ENCODE data around the gene FUT7. TPM values are rescaled to one million over a fixed set of nuclear protein-coding genes. Genes with fewer than 3 reads are reported as not detected.
"Not testable (repeated sequence)": the region's sequence is repeated elsewhere in the genome, so short reads cannot be mapped to it uniquely, and the experiment has no call there.

Gene FUT7
- total RNA-seq, 1 donor from 2014 or later, result 0.18 TPM

- intact Hi-C loops (cut with DNase I), result loop anchor here (5.0 kb wide), 1 partner anchor 90 kb away; the partner anchor contains the start of gene C8G
- ATAC-seq, result no peak
Observed at GRCh38 chr9:137037483-137037882, 5.6 kb upstream of the FUT7 start.

GRCh38 chr9:137037035-137037434, 5.1 kb upstream of the FUT7 start:
- intact Hi-C loops (cut with DNase I), result loop anchor here (5.0 kb wide), 1 partner anchor 90 kb away; the partner anchor contains the start of gene C8G
- no peak for DNase-seq (ENCODE audit: low spot score)
- ATAC-seq, result no peak

More at GRCh38 chr9:137037483-137037882, 5.6 kb upstream of the FUT7 start:
- no peak for DNase-seq (ENCODE audit: low spot score)

- DNase-seq (ENCODE audit: low spot score), result no peak
- intact Hi-C loops (cut with DNase I), result loop anchor here (5.0 kb wide), 1 partner anchor 89 kb away; the partner anchor contains the start of gene C8G
- ATAC-seq, result no peak
Observed at GRCh38 chr9:137035937-137036336, 4.0 kb upstream of the FUT7 start.

GRCh38 chr9:137035507-137035834, 3.6 kb upstream of the FUT7 start:
- intact Hi-C loops (cut with DNase I), result loop anchor here (5.0 kb wide), 1 partner anchor 88 kb away; the partner anchor contains the start of gene C8G
- ATAC-seq (peak; percentile 1), DNase-seq (ENCODE audit: low spot score) (no peak)

GRCh38 chr9:137034709-137035506, 3.0 kb upstream of the FUT7 start:
- peak; percentile 90 for DNase-seq (ENCODE audit: low spot score)
- ATAC-seq, result peak; percentile 81
- intact Hi-C loops (cut with DNase I), result loop anchor here (5.0 kb wide), 2 partner anchors 88 to 238 kb away; partner anchors contain the start of genes C8G and CCDC183

GRCh38 chr9:137034039-137034708, 2.3 kb upstream of the FUT7 start:
- no peak for ATAC-seq
- intact Hi-C loops (cut with DNase I), result loop anchor here (5.0 kb wide), 1 partner anchor 237 kb away; the partner anchor contains the start of gene CCDC183
- DNase-seq (ENCODE audit: low spot score), result no peak

GRCh38 chr9:137033481-137033880, 1.6 kb upstream of the FUT7 start:
- not testable (repeated sequence) for ATAC-seq; DNase-seq (ENCODE audit: low spot score)
- intact Hi-C loops (cut with DNase I), result loop anchor here (5.0 kb wide), 1 partner anchor 236 kb away; the partner anchor contains the start of gene CCDC183

GRCh38 chr9:137032858-137033257, 970 bp upstream of the FUT7 start:
- intact Hi-C loops (cut with DNase I), result loop anchor here (5.0 kb wide), 1 partner anchor 236 kb away; the partner anchor contains the start of gene CCDC183
- DNase-seq (ENCODE audit: low spot score) (no peak), ATAC-seq (peak; percentile 33)

- ATAC-seq (no peak), DNase-seq (ENCODE audit: low spot score) (no peak)
- intact Hi-C loops (cut with DNase I), result loop anchor here (5.0 kb wide), 1 partner anchor 234 kb away; the partner anchor contains the start of gene CCDC183
Observed at GRCh38 chr9:137030538-137031527, 1.1 kb downstream of the FUT7 start.

- intact Hi-C loops (cut with DNase I), result loop anchor here (5.0 kb wide), 1 partner anchor 233 kb away; the partner anchor contains the start of gene CCDC183
- DNase-seq (ENCODE audit: low spot score) (no peak), ATAC-seq (no peak)
Observed at GRCh38 chr9:137030006-137030405, 1.9 kb downstream of the FUT7 start.

GRCh38 chr9:137029058-137029936, 2.6 kb downstream of the FUT7 start:
- intact Hi-C loops (cut with DNase I), result loop anchor here (10.0 kb wide), 1 partner anchor 184 kb away; the partner anchor contains the start of genes AJM1 and PHPT1
- ATAC-seq (peak; percentile 65), DNase-seq (ENCODE audit: low spot score) (peak; percentile 89)

GRCh38 chr9:137028263-137029057, 3.4 kb downstream of the FUT7 start:
- intact Hi-C loops (cut with DNase I), result loop anchor here (10.0 kb wide), 1 partner anchor 184 kb away; the partner anchor contains the start of genes AJM1 and PHPT1
- DNase-seq (ENCODE audit: low spot score), result peak; percentile 78
- peak; percentile 27 for ATAC-seq

GRCh38 chr9:137027369-137028262, 4.3 kb downstream of the FUT7 start, which contains the start of gene ABCA2:
Gene ABCA2, minus strand, starts transcription at chr9:137028237. Its CDS starts 97 bp downstream, at chr9:137028140.
- DNase-seq (ENCODE audit: low spot score) (no peak), ATAC-seq (no peak)
- intact Hi-C loops (cut with DNase I), result loop anchor here (10.0 kb wide), 1 partner anchor 183 kb away; the partner anchor contains the start of genes AJM1 and PHPT1

- no peak for ATAC-seq
- intact Hi-C loops (cut with DNase I), result loop anchor here (10.0 kb wide), 1 partner anchor 182 kb away; the partner anchor contains the start of genes AJM1 and PHPT1
Observed at GRCh38 chr9:137026828-137027227, 5.1 kb downstream of the FUT7 start.

GRCh38 chr9:137026384-137026783, 5.5 kb downstream of the FUT7 start:
- intact Hi-C loops (cut with DNase I), result loop anchor here (10.0 kb wide), 1 partner anchor 182 kb away; the partner anchor contains the start of genes AJM1 and PHPT1
- DNase-seq (ENCODE audit: low spot score) (no peak), ATAC-seq (no peak)

More at GRCh38 chr9:137026828-137027227, 5.1 kb downstream of the FUT7 start:
- no peak for DNase-seq (ENCODE audit: low spot score)

Measured in sciatic nerve (tissue), 2 donors.